ENCODE data around the gene PSMC4.

DNA sequence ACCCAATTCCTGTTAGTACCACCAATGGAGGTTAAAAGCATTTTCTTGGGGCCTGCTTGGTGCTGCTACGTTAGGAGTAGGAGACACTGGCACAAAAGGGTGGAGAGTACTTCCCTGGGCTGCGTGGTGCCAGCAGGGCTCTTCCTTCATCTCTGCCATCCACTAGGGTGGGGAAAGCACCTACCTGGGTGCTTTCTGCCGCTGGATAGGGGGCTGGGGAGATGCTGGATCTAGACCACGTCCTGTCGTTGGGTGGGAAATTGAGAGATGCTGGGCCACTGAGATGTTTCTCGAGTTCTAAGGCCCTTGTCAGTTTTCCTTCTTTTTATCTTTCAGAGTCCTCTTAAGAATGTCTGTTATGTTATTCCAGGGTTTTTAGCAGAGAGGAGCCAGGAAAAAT lies 29.8 kb upstream of the PSMC4 start:
- TF ChIP-seq, protein P1, sequence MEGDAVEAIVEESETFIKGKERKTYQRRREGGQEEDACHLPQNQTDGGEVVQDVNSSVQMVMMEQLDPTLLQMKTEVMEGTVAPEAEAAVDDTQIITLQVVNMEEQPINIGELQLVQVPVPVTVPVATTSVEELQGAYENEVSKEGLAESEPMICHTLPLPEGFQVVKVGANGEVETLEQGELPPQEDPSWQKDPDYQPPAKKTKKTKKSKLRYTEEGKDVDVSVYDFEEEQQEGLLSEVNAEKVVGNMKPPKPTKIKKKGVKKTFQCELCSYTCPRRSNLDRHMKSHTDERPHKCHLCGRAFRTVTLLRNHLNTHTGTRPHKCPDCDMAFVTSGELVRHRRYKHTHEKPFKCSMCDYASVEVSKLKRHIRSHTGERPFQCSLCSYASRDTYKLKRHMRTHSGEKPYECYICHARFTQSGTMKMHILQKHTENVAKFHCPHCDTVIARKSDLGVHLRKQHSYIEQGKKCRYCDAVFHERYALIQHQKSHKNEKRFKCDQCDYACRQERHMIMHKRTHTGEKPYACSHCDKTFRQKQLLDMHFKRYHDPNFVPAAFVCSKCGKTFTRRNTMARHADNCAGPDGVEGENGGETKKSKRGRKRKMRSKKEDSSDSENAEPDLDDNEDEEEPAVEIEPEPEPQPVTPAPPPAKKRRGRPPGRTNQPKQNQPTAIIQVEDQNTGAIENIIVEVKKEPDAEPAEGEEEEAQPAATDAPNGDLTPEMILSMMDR (IDR thresholded peaks at IDR 0.05), result no peak
- no peak for TF ChIP-seq POLR2A (IDR thresholded peaks at IDR 0.05)
- no peak for TF ChIP-seq POLR2AphosphoS5 (IDR thresholded peaks at IDR 0.05; ENCODE audit: insufficient read depth in 1 of 2, low read depth in 1 of 2)
